GM21723 (cell line): ENCODE results near the gene SPSB4.

Source experiments
- ATAC-seq: cut with Tn5 transposase; IDR thresholded peaks from one replicate; pipeline ENCODE4 v1.9.1; 2021; ENCODE audit warnings: mild to moderate bottlenecking, moderate library complexity; ENCODE audit not compliant: unreplicated experiment

SPSB4 gene

GRCh38 chr3:141150081-141150830 is 99.1 kb downstream of the SPSB4 start:
- ATAC-seq: no peak

- ATAC-seq: no peak
Observed at GRCh38 chr3:141150931-141151330, 99.8 kb downstream of the SPSB4 start.

- ATAC-seq: no peak
Observed at GRCh38 chr3:141151439-141151838, 100.3 kb downstream of the SPSB4 start.

GRCh38 chr3:141152130-141152529 is 101.0 kb downstream of the SPSB4 start:
- no peak for ATAC-seq

- no peak for ATAC-seq
Observed at GRCh38 chr3:141152801-141153678, 101.9 kb downstream of the SPSB4 start.

- no peak for ATAC-seq
Observed at GRCh38 chr3:141153679-141153966, 102.5 kb downstream of the SPSB4 start.

- ATAC-seq: no peak
Observed at GRCh38 chr3:141164852-141165251, 113.7 kb downstream of the SPSB4 start.

GRCh38 chr3:141167681-141168080 is 116.5 kb downstream of the SPSB4 start:
- ATAC-seq: no peak

GRCh38 chr3:141170678-141171295 is 119.6 kb downstream of the SPSB4 start:
- no peak for ATAC-seq

GRCh38 chr3:141174674-141175073 is 123.5 kb downstream of the SPSB4 start:
- ATAC-seq: no peak

GRCh38 chr3:141176775-141177174 is 125.6 kb downstream of the SPSB4 start:
- ATAC-seq: no peak

- no peak for ATAC-seq
Observed at GRCh38 chr3:141178026-141178425, 126.9 kb downstream of the SPSB4 start.

- no peak for ATAC-seq
Observed at GRCh38 chr3:141178551-141178950, 127.4 kb downstream of the SPSB4 start.

- no peak for ATAC-seq
Observed at GRCh38 chr3:141179983-141180382, 128.8 kb downstream of the SPSB4 start.

- no peak for ATAC-seq
Observed at GRCh38 chr3:141181196-141181595, 130.0 kb downstream of the SPSB4 start.

- no peak for ATAC-seq
Observed at GRCh38 chr3:141181819-141182218, 130.7 kb downstream of the SPSB4 start.

- ATAC-seq: no peak
Observed at GRCh38 chr3:141183606-141184005, 132.5 kb downstream of the SPSB4 start.

- ATAC-seq: no peak
Observed at GRCh38 chr3:141184430-141184829, 133.3 kb downstream of the SPSB4 start.

- ATAC-seq: no peak
Observed at GRCh38 chr3:141191097-141191749, 140.1 kb downstream of the SPSB4 start.

- ATAC-seq: peak; percentile 100
Observed at GRCh38 chr3:141192345-141192744, 141.2 kb downstream of the SPSB4 start.

GRCh38 chr3:141193066-141193830 is 142.1 kb downstream of the SPSB4 start:
- no peak for ATAC-seq
